Endothelial cell of umbilical vein (primary cell): ENCODE results near the gene NOS2. TPM values are rescaled to one million over a fixed set of nuclear protein-coding genes. Genes with fewer than 3 reads are reported as not detected.

Source experiments
- BruUV-seq: library from RNA; stranded (reverse); fragments of 400-500 nt; replicated peaks from 2 replicates; lab custom pipeline; 2021; lab: Mats Ljungman, UMichigan
- CTCF ChIA-PET: fragments of 300-600, 350-600 bp; sonication (Branson Sonifier 250); formaldehyde crosslinking; loops from one replicate; lab custom pipeline; 2021; ENCODE audit warnings: antibody characterized with exemption, inconsistent platforms; lab: Charles Lee
- POLR2A ChIA-PET: fragments of 300-600, 350-600 bp; sonication (Branson Sonifier 250); formaldehyde crosslinking; loops from one replicate; lab custom pipeline; 2021; ENCODE audit warnings: antibody characterized with exemption, inconsistent platforms; lab: Charles Lee
- DNase-seq: peaks from one replicate; pipeline ENCODE4 v3.0.0-alpha.2; 2011; ENCODE audit warnings: low read depth, low spot score
- FAIRE-seq: peaks from 2 replicates; lab custom pipeline; 2011; peaks lifted over from hg19 to GRCh38; lab: Jason Lieb, UNC
- H2AFZ ChIP-seq: 2 replicates; pipeline ENCODE4 v1.6.0; 2012; ENCODE audit warnings: low read depth, low read length, control low read depth, inconsistent platforms
- H3K27ac ChIP-seq: 2 replicates; pipeline ENCODE4 v1.5.1; 2011; ENCODE audit warnings: low read depth, mild to moderate bottlenecking, control low read depth, low read length, moderate library complexity; ENCODE audit not compliant: insufficient read depth
- H3K27me3 ChIP-seq, 2 experiments: 2 replicates each; pipeline versions ENCODE4 v1.6.0 to v1.6.1; 2011; ENCODE audit warnings: low read length in 2 of 2, mixed read lengths in 1 of 2; ENCODE audit not compliant: control insufficient read depth in 2 of 2, insufficient read depth in 2 of 2
- H3K36me3 ChIP-seq, 2 experiments: 2 replicates in 1 of 2; 3 replicates in 1 of 2; pipeline ENCODE4 v1.5.1; 2011; ENCODE audit warnings: low read length in 2 of 2, mild to moderate bottlenecking in 1 of 2, moderate library complexity in 1 of 2; ENCODE audit not compliant: control insufficient read depth in 2 of 2, insufficient read depth in 2 of 2; ENCODE audit errors: extremely low read depth in 1 of 2
- H3K4me1 ChIP-seq: 3 replicates; pipeline ENCODE4 v1.5.1; 2011; ENCODE audit warnings: mild to moderate bottlenecking, low read length; ENCODE audit not compliant: control insufficient read depth, insufficient read depth; ENCODE audit errors: extremely low read depth
- H3K4me2 ChIP-seq: 2 replicates; pipeline ENCODE4 v1.6.1; 2011; ENCODE audit warnings: low read length, control low read depth, mixed read lengths; ENCODE audit not compliant: insufficient read depth
- H3K4me3 ChIP-seq, 3 experiments: fragments of 200-600 bp in 1 of 3; sonication (generic), shearing (Covaris generic) in 1 of 3; replicated peaks in 1 of 3; 2 replicates each; pipeline ENCODE4 v1.5.1; 2011 to 2016; ENCODE audit warnings: control low read depth in 3 of 3, low read length in 3 of 3, mild to moderate bottlenecking in 2 of 3, inconsistent platforms in 1 of 3, low read depth in 1 of 3, moderate library complexity in 1 of 3; ENCODE audit not compliant: insufficient read depth in 1 of 3
- H3K79me2 ChIP-seq: 2 replicates; pipeline ENCODE4 v1.6.0; 2012; ENCODE audit warnings: low read length, inconsistent platforms; ENCODE audit not compliant: control insufficient read depth, insufficient read depth
- H3K9ac ChIP-seq: replicated peaks from 2 replicates; pipeline ENCODE3; 2011; ENCODE audit warnings: low read length, control low read depth; ENCODE audit not compliant: insufficient read depth; ENCODE audit errors: extremely low read depth
- H3K9me1 ChIP-seq: replicated peaks from 3 replicates; pipeline ENCODE4 v1.6.0; 2011; ENCODE audit warnings: mild to moderate bottlenecking, low read length; ENCODE audit not compliant: control insufficient read depth, insufficient read depth; ENCODE audit errors: extremely low read depth
- H3K9me3 ChIP-seq: replicated peaks from 2 replicates; pipeline ENCODE4 v1.5.1; 2012; ENCODE audit warnings: low read length, inconsistent platforms; ENCODE audit not compliant: control insufficient read depth, insufficient read depth
- H4K20me1 ChIP-seq: replicated peaks from 2 replicates; pipeline ENCODE3; 2011; ENCODE audit warnings: mild to moderate bottlenecking, low read length; ENCODE audit not compliant: control insufficient read depth, insufficient read depth; ENCODE audit errors: extremely low read depth
- CTCF ChIP-seq, 2 donors: IDR thresholded peaks; 1 replicate in 1 of 2; 2 replicates in 1 of 2; pipeline ENCODE4 v1.5.1; 2011; ENCODE audit warnings: low read length in 2 of 2, mild to moderate bottlenecking in 2 of 2, moderate library complexity in 2 of 2, control low read depth in 1 of 2, inconsistent platforms in 1 of 2, low read depth in 1 of 2; ENCODE audit not compliant: insufficient read depth in 1 of 2; ENCODE audit errors: extremely low read depth in 1 of 2
- EZH2 ChIP-seq: IDR thresholded peaks from 2 replicates; pipeline ENCODE4 v1.6.1; 2012; ENCODE audit warnings: borderline replicate concordance, low read depth, mild to moderate bottlenecking, moderate library complexity, low read length, inconsistent platforms; ENCODE audit not compliant: severe bottlenecking
- FOS ChIP-seq: IDR thresholded peaks from 2 replicates; pipeline ENCODE4 v1.6.1; 2011; ENCODE audit warnings: mild to moderate bottlenecking, low read length, moderate library complexity, borderline replicate concordance; ENCODE audit not compliant: insufficient read depth
- GATA2 ChIP-seq: IDR thresholded peaks from 2 replicates; pipeline ENCODE4 v1.7.0; 2011; ENCODE audit warnings: low read depth, mild to moderate bottlenecking, moderate library complexity, mixed read lengths, low read length; ENCODE audit not compliant: insufficient read length, insufficient read depth
- JUN ChIP-seq: IDR thresholded peaks from 2 replicates; pipeline ENCODE4 v1.6.1; 2011; ENCODE audit warnings: borderline replicate concordance, low read depth; ENCODE audit not compliant: insufficient read length, insufficient read depth
- MAX ChIP-seq: IDR thresholded peaks from 2 replicates; pipeline ENCODE4 v1.6.1; 2011; ENCODE audit not compliant: insufficient read depth, insufficient read length
- MYC ChIP-seq: IDR thresholded peaks from one replicate; pipeline ENCODE4 v1.6.1; 2011; ENCODE audit warnings: mild to moderate bottlenecking, low read depth, low read length
- POLR2A ChIP-seq: IDR thresholded peaks from 2 replicates; pipeline ENCODE4 v1.6.1; 2012; ENCODE audit warnings: low read depth, mild to moderate bottlenecking, control low read depth, low read length
- POLR2AphosphoS5 ChIP-seq: IDR thresholded peaks from 2 replicates; pipeline ENCODE4 v1.6.1; 2012; ENCODE audit warnings: low read depth, mild to moderate bottlenecking, control low read depth, low read length, moderate library complexity; ENCODE audit not compliant: insufficient read depth
- dilution Hi-C: fragments of 300-500 bp; cut with MboI; formaldehyde crosslinking; loops from one replicate; pipeline ENCODE4 v1.15.0; 2019; ENCODE audit warnings: low sequenced_read_pairs; ENCODE audit not compliant: extremely low pct_ligation_motif_present
- intact Hi-C: fragments of 100-400 bp; cut with micrococcal nuclease; formaldehyde crosslinking; loops from one replicate; pipeline ENCODE4 v1.10.0; 2022
- polyA plus RNA-seq, 4 experiments: library from polyadenylated mRNA; depleted of rRNA in 3 of 4; stranded (reverse) in 3 of 4; unstranded in 1 of 4; fragments of >200 nt; gene quantifications; 2 replicates each; pipeline versions ENCODE4 v1.2.1 to v1.2.3, GENCODE V29; 2011 to 2012; ENCODE audit warnings: missing spikeins in 1 of 4
- total RNA-seq: library from RNA; stranded (reverse); gene quantifications from 2 replicates; pipeline ENCODE4 v1.2.3, GENCODE V29; 2021

Gene NOS2
- total and polyA plus RNA-seq, 2 donors (not counting 3 experiments of a cell fraction or from before 2014, with no cell fraction given): 0.01 TPM; not detected in 1

- no peaks in the 10 kb centered on the region for H3K36me3 ChIP-seq
- no peak overlapping the region for H3K27ac ChIP-seq
- CTCF ChIA-PET: interaction anchor here (1.0 kb wide), 2 partner anchors 8 to 186 kb away, joined by 3 read pairs; no protein-coding TSS in a partner anchor
- no peaks in the 10 kb centered on the region for H3K9me3 ChIP-seq
- no peak for FAIRE-seq
- POLR2A ChIA-PET: no interaction called here
- DNase-seq: no peak
- intact Hi-C loops (no loop called here), dilution Hi-C loops (no loop called here)
- H3K4me3 ChIP-seq: no peak overlapping the region
- H3K9me1 ChIP-seq: no peaks in the 10 kb centered on the region
- H3K79me2 ChIP-seq: no peaks in the 10 kb centered on the region
- no peaks in the 10 kb centered on the region for H3K4me1 ChIP-seq
- H3K4me2 ChIP-seq: no peak overlapping the region
- BruUV-seq: no TSS peak
- no peaks in the 10 kb centered on the region for H3K27me3 ChIP-seq
- H2AFZ ChIP-seq: no peak overlapping the region
- H3K9ac ChIP-seq: no peak overlapping the region
- H4K20me1 ChIP-seq: no peaks in the 10 kb centered on the region
- TF ChIP-seq MAX: no peak
These were observed 29.5 kb downstream of the NOS2 start for GRCh38 chr17:27770877-27771276.

DNA sequence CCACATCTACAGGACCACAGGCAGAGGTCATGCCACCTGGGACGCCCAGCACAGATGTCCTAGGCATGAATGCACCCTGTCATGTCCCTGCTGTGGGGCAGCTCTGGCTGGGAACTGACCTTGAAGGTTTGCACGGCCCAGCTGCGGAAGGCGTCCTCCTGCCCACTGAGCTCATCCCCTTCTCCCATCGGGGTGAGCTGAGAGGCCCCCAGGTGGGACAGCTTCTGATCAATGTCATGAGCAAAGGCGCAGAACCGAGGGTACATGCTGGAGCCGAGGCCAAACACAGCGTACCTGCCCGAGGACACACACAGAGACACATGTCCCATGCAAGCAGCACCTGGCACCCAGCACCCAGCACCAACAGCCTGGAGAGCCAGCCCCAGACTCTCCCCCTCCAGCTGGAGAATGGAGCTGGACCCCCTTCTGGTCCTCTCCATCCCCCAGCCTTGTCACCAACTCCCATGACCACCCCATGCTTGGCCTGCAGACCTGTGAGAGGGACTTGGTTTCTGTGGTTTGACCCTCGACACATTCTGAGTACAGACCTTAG is 31.4 kb downstream of the NOS2 start:
- Histone ChIP-seq H3K4me1 (no peaks in the 10 kb centered on the region), H3K9ac (no peak overlapping the region), H3K9me1 (no peaks in the 10 kb centered on the region), H4K20me1 (no peaks in the 10 kb centered on the region), H3K79me2 (no peaks in the 10 kb centered on the region), H3K4me2 (no peak overlapping the region), H3K27me3 (no peaks in the 10 kb centered on the region), H3K9me3 (no peaks in the 10 kb centered on the region), H2AFZ (no peak overlapping the region), H3K27ac (no peak overlapping the region), H3K4me3 (no peak overlapping the region), H3K36me3 (no peaks in the 10 kb centered on the region)
- intact Hi-C loops: no loop called here
- ChIA-PET CTCF (interaction anchor here (1.3 to 3.1 kb wide), 4 partner anchors 9 to 111 kb away, joined by 3 to 16 read pairs (median 10); no protein-coding TSS in a partner anchor), POLR2A (no interaction called here)
- BruUV-seq: no TSS peak
- TF ChIP-seq POLR2A: no peak
- TF ChIP-seq FOS: no peak
- no peak for TF ChIP-seq MYC
- no peak for TF ChIP-seq MAX
- no peak for TF ChIP-seq JUN
- TF ChIP-seq CTCF (IDR thresholded peaks at IDR 0.05; ENCODE audit: extremely low read depth in 1 of 2, insufficient read depth in 1 of 2, low read depth in 1 of 2, low read length in 2 of 2): no peak
- TF ChIP-seq GATA2: no peak
- TF ChIP-seq EZH2: no peak
- no peak for TF ChIP-seq POLR2AphosphoS5
- FAIRE-seq: no peak
- dilution Hi-C loops: no loop called here
- DNase-seq: no peak
